Measurements from ENCODE around the gene TRIM2. TPM values are rescaled to one million over a fixed set of nuclear protein-coding genes. Genes with fewer than 3 reads are reported as not detected.

Gene TRIM2
- total and polyA plus RNA-seq, 2 experiments from 2014 or later = 22.0 to 61.5 TPM

DNA sequence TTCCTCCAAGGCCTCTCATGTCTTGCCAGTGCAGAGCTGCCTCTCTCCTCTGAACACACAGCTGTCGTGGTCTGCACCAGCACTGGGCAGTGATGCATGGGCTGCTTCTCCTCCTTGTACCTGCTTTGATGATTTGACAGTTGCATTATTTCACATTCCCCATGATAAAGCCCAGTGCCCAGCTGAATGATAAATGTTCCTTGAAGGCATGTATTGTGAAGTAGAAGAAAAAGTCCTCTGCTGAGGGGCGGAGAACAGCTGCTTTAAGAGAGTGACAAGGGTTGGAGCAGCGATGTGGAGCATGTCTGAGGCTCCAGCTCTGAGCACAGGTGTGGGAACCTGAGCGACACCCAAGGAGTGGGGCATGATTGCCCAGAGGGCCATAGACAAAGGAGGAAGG is 21.1 kb upstream of the TRIM2 start:
- Mint-ChIP-seq H3K27ac (no peak overlapping the region), H3K4me3 (no peak overlapping the region), H3K4me1 (peaks cover 27% of the 10 kb centered on the region), H3K9me3 (no peaks in the 10 kb centered on the region), H3K27me3 (ENCODE audit: insufficient read depth, low read depth, poor library complexity) (peaks cover 1% of the 10 kb centered on the region), H3K36me3 (ENCODE audit: low read depth) (no peaks in the 10 kb centered on the region)
- Histone ChIP-seq H3K4me2 (no peak overlapping the region), H3F3A (replicated peaks; ENCODE audit: low read depth) (0 out of 2 replicates have a peak, but pooled peaks cover 6% of the 10 kb centered on the region), H3K79me2 (replicated peaks; ENCODE audit: insufficient read depth) (no peaks in the 10 kb centered on the region), H3K4me1 (ENCODE audit: insufficient read depth) (peaks cover 19% of the 10 kb centered on the region; the same call in 1 of the 2 replicates), H3K27me3 (ENCODE audit: insufficient read depth) (no peaks in the 10 kb centered on the region), H3K9me2 (ENCODE audit: insufficient read depth) (0 out of 2 replicates have a peak, but pooled peaks cover 4% of the 10 kb centered on the region), H4K20me1 (replicated peaks; ENCODE audit: insufficient read depth) (no peaks in the 10 kb centered on the region), H3K36me3 (ENCODE audit: insufficient read depth) (no peaks in the 10 kb centered on the region), H2AFZ (no peak overlapping the region), H3K4me3 (no peak overlapping the region), H3K27ac (ENCODE audit: low read depth) (no peak overlapping the region)
- no peak for ATAC-seq
- no peak for DNase-seq (ENCODE audit: low spot score)
- TF ChIP-seq, protein P1, sequence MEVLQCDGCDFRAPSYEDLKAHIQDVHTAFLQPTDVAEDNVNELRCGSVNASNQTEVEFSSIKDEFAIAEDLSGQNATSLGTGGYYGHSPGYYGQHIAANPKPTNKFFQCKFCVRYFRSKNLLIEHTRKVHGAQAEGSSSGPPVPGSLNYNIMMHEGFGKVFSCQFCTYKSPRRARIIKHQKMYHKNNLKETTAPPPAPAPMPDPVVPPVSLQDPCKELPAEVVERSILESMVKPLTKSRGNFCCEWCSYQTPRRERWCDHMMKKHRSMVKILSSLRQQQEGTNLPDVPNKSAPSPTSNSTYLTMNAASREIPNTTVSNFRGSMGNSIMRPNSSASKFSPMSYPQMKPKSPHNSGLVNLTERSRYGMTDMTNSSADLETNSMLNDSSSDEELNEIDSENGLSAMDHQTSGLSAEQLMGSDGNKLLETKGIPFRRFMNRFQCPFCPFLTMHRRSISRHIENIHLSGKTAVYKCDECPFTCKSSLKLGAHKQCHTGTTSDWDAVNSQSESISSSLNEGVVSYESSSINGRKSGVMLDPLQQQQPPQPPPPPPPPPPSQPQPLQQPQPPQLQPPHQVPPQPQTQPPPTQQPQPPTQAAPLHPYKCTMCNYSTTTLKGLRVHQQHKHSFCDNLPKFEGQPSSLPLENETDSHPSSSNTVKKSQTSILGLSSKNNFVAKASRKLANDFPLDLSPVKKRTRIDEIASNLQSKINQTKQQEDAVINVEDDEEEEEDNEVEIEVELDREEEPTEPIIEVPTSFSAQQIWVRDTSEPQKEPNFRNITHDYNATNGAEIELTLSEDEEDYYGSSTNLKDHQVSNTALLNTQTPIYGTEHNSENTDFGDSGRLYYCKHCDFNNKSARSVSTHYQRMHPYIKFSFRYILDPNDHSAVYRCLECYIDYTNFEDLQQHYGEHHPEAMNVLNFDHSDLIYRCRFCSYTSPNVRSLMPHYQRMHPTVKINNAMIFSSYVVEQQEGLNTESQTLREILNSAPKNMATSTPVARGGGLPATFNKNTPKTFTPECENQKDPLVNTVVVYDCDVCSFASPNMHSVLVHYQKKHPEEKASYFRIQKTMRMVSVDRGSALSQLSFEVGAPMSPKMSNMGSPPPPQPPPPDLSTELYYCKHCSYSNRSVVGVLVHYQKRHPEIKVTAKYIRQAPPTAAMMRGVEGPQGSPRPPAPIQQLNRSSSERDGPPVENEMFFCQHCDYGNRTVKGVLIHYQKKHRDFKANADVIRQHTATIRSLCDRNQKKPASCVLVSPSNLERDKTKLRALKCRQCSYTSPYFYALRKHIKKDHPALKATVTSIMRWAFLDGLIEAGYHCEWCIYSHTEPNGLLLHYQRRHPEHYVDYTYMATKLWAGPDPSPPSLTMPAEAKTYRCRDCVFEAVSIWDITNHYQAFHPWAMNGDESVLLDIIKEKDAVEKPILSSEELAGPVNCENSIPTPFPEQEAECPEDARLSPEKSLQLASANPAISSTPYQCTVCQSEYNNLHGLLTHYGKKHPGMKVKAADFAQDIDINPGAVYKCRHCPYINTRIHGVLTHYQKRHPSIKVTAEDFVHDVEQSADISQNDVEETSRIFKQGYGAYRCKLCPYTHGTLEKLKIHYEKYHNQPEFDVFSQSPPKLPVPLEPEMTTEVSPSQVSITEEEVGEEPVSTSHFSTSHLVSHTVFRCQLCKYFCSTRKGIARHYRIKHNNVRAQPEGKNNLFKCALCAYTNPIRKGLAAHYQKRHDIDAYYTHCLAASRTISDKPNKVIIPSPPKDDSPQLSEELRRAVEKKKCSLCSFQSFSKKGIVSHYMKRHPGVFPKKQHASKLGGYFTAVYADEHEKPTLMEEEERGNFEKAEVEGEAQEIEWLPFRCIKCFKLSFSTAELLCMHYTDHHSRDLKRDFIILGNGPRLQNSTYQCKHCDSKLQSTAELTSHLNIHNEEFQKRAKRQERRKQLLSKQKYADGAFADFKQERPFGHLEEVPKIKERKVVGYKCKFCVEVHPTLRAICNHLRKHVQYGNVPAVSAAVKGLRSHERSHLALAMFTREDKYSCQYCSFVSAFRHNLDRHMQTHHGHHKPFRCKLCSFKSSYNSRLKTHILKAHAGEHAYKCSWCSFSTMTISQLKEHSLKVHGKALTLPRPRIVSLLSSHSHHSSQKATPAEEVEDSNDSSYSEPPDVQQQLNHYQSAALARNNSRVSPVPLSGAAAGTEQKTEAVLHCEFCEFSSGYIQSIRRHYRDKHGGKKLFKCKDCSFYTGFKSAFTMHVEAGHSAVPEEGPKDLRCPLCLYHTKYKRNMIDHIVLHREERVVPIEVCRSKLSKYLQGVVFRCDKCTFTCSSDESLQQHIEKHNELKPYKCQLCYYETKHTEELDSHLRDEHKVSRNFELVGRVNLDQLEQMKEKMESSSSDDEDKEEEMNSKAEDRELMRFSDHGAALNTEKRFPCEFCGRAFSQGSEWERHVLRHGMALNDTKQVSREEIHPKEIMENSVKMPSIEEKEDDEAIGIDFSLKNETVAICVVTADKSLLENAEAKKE (CRISPR knock-in tag; IDR thresholded peaks at IDR 0.05) = no peak
- no peak for TF ChIP-seq STAT1 (IDR thresholded peaks at IDR 0.05; ENCODE audit: unreplicated experiment)
- no peak for TF ChIP-seq POLR2AphosphoS5 (IDR thresholded peaks at IDR 0.05; ENCODE audit: low read depth)
- no peak for TF ChIP-seq NANOG (IDR thresholded peaks at IDR 0.05; ENCODE audit: borderline replicate concordance)
- TF ChIP-seq ZNF114 (CRISPR knock-in tag; IDR thresholded peaks at IDR 0.05) = no peak
- TF ChIP-seq, protein P2, sequence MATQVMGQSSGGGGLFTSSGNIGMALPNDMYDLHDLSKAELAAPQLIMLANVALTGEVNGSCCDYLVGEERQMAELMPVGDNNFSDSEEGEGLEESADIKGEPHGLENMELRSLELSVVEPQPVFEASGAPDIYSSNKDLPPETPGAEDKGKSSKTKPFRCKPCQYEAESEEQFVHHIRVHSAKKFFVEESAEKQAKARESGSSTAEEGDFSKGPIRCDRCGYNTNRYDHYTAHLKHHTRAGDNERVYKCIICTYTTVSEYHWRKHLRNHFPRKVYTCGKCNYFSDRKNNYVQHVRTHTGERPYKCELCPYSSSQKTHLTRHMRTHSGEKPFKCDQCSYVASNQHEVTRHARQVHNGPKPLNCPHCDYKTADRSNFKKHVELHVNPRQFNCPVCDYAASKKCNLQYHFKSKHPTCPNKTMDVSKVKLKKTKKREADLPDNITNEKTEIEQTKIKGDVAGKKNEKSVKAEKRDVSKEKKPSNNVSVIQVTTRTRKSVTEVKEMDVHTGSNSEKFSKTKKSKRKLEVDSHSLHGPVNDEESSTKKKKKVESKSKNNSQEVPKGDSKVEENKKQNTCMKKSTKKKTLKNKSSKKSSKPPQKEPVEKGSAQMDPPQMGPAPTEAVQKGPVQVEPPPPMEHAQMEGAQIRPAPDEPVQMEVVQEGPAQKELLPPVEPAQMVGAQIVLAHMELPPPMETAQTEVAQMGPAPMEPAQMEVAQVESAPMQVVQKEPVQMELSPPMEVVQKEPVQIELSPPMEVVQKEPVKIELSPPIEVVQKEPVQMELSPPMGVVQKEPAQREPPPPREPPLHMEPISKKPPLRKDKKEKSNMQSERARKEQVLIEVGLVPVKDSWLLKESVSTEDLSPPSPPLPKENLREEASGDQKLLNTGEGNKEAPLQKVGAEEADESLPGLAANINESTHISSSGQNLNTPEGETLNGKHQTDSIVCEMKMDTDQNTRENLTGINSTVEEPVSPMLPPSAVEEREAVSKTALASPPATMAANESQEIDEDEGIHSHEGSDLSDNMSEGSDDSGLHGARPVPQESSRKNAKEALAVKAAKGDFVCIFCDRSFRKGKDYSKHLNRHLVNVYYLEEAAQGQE (IDR thresholded peaks at IDR 0.05; ENCODE audit: unreplicated experiment) = no peak
- no peak for TF ChIP-seq JUNB (IDR thresholded peaks at IDR 0.05; ENCODE audit: unreplicated experiment)
- no peak for TF ChIP-seq EZH2 (IDR thresholded peaks at IDR 0.05; ENCODE audit: low read depth, unreplicated experiment)
- TF ChIP-seq, protein P3, sequence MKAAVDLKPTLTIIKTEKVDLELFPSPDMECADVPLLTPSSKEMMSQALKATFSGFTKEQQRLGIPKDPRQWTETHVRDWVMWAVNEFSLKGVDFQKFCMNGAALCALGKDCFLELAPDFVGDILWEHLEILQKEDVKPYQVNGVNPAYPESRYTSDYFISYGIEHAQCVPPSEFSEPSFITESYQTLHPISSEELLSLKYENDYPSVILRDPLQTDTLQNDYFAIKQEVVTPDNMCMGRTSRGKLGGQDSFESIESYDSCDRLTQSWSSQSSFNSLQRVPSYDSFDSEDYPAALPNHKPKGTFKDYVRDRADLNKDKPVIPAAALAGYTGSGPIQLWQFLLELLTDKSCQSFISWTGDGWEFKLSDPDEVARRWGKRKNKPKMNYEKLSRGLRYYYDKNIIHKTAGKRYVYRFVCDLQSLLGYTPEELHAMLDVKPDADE (IDR thresholded peaks at IDR 0.05) = no peak
- TF ChIP-seq, protein P4, sequence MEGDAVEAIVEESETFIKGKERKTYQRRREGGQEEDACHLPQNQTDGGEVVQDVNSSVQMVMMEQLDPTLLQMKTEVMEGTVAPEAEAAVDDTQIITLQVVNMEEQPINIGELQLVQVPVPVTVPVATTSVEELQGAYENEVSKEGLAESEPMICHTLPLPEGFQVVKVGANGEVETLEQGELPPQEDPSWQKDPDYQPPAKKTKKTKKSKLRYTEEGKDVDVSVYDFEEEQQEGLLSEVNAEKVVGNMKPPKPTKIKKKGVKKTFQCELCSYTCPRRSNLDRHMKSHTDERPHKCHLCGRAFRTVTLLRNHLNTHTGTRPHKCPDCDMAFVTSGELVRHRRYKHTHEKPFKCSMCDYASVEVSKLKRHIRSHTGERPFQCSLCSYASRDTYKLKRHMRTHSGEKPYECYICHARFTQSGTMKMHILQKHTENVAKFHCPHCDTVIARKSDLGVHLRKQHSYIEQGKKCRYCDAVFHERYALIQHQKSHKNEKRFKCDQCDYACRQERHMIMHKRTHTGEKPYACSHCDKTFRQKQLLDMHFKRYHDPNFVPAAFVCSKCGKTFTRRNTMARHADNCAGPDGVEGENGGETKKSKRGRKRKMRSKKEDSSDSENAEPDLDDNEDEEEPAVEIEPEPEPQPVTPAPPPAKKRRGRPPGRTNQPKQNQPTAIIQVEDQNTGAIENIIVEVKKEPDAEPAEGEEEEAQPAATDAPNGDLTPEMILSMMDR (conservative IDR thresholded peaks at IDR 0.05; ENCODE audit: low read depth in 2 of 2) = no peak
- no peak for TF ChIP-seq EZH2phosphoT487 (IDR thresholded peaks at IDR 0.05; ENCODE audit: unreplicated experiment)
